Measurements from ENCODE around the gene SUSD3.

DNA sequence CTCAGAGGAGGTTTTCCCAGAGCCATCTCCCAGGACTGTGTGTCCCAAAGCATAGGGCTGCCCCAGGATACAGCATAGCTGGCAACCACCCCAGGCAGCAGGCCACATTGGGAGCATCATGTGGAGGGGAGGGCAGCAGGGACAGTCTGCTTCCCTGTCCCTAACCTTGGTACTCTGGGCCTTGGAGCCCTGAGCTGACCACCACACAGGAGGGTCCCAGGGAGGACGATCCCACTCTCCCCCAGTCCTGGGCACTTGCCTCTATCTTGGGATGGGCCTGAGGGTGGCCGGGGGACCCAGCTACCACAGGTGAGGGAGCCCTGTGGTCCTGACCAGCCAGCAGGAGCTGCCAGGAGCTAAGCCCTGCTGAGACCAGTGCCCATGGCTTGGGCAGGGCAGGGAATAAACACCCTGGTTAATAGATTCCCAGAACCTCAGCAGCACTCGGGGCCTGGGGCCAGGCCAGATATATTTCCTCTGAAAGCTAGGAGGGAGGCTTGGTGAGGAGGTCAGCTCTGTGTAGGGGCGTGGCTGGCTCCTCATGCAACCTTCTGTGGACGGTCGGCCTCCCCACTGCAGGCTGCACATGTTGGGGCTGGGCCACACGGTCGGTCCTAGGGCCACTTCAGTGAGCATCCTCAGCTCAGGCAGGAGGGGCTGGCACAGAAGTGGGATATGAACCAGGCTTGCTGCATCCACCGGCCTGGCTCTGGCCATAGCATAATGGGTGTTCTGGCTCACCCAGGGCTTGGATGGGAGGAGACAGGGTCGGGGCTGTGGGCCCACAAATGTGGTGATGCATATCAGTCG is 71.4 kb downstream of the SUSD3 start:
- TF ChIP-seq EZH2 (IDR thresholded peaks at IDR 0.05): no peak
- no peak for TF ChIP-seq POLR2AphosphoS5 (IDR thresholded peaks at IDR 0.05; ENCODE audit: borderline replicate concordance, low read depth, low read length)
- no peak for TF ChIP-seq FOXP2 (optimal IDR thresholded peaks at IDR 0.05; ENCODE audit: control extremely low read depth, extremely low read length, insufficient read depth)
